NT2/D1 (cell line): ENCODE data around the gene LAMC1.

Source experiments
- SUZ12 ChIP-seq: IDR thresholded peaks from 2 replicates; pipeline ENCODE4 v1.6.1; 2011; ENCODE audit not compliant: insufficient read length, insufficient read depth; ENCODE audit errors: extremely low read depth
- YY1 ChIP-seq: IDR thresholded peaks from 2 replicates; pipeline ENCODE4 v1.6.1; 2011; ENCODE audit not compliant: insufficient read length, insufficient read depth
- ZNF274 ChIP-seq: IDR thresholded peaks from 2 replicates; pipeline ENCODE4 v1.6.1; 2011; ENCODE audit warnings: mild to moderate bottlenecking, low read depth, low read length

GRCh38 chr1:183106746-183107145 lies 83.5 kb downstream of the LAMC1 start:
- no peak for TF ChIP-seq SUZ12
- no peak for TF ChIP-seq ZNF274
- no peak for TF ChIP-seq YY1
